8988T (cell line): ENCODE results near the gene SEC31B.

Source experiments
- DNase-seq: peaks from one replicate; pipeline ENCODE4 v3.0.0; 2011

The SEC31B gene

DNA sequence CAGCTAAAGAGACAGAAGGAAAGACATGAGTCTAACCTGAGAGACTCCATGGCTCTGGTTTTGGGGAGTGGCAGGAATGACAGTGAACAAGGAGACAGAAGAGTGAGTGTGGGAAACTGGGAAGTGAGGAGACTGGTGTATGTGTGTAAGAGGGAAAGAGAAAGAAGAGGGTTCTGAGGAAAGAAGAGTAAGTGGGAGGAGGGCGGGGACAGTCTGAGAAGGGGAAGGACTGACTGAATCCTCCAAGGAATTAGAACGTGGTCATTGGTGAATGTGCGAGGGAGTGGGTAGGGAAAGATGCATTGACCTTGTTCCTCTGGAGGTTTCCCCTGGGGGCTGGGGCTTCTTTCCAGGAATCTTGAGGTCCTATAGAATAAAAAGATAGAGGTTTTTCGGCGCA, 30.3 kb downstream of the SEC31B start:
- no peak for DNase-seq

DNA sequence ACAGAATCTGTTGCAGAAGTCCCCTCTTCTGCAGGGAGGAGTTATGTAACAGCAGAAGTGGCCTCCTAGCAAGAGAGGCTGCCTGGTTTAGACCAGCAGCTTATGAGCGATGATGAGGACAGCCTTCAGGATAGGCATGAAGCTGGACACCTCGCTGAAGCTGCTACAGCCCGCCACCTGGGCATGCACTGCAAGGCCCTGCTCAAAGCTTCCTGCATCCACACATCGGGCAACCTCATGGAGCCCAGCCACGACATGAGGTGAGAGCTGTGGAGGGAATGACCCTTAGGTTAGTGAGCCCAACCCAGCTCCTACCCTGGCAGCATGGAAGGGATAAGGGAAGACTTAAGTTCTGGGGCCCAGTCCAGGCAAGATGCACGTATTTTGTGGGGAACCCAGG, 32.1 kb downstream of the SEC31B start:
- no peak for DNase-seq

- DNase-seq, result no peak
Measured at GRCh38 chr10:100485801-100486495, 33.7 kb downstream of the SEC31B start.

DNA sequence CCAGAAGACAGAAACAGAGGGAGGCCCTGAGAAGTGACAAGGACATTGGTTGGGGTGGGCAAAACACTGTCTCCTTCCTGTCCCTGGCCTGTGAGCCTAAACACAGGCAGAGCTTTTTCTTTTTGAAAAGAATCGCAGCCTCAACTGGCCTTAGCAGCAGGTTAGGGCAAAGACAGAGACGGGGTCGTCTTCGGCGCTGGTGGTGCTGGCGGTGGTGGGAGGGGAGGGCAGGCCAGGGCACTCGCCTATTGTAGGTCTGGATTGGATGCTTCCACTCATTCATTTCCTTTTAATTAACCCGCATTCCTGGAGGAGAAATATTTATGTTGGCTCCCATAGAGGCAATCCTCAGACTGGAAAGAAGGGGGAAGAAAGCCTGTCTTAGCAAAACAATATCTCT, 34.3 kb downstream of the SEC31B start:
- no peak for DNase-seq

DNA sequence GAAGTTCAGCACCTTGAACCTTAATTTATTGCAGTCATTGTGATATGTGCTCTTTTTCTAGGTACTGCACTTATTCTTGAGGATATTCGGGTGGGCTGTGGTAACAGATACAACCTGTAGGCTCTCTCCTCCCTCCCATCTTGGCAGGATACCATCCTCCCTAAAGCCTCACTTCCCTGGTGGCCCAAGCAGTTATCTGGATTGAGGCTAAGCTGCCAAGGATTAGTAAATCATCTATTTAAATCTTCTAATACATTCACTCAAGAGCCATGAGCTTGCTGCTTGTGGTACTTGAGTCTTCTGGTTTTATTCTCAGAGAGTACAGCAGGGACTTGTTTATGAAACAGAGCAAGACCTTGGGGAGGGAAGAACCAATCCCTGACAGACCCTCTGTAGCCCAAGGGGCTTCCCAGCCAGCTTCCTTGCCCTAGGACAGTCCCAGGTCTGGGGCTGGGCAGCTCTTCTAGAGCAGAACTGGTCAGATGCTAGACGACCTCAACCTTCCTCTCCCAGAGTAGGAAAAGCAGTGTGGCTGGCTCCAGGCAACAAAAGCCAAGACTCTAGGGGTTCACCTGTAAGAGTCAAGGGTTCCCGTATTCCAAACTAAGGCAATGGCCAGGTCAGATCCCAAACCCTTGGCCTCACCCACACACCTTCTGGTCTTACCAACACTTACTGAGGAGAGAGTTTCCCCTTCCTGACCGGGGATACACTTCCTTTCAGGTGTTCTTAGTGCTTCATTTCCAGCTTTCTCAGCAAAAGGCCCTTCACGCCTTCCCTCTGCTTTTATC, 35.6 kb downstream of the SEC31B start:
- no peak for DNase-seq

- no peak for DNase-seq
Measured at GRCh38 chr10:100482834-100483185, 36.9 kb downstream of the SEC31B start.

GRCh38 chr10:100482181-100482833, 37.4 kb downstream of the SEC31B start:
- DNase-seq, result peak; percentile 63

- DNase-seq, result peak; percentile 49
Measured at GRCh38 chr10:100481462-100482081, 38.1 kb downstream of the SEC31B start.

- DNase-seq, result no peak
Measured at GRCh38 chr10:100480002-100480401, 39.7 kb downstream of the SEC31B start.

- no peak for DNase-seq
Measured at GRCh38 chr10:100479037-100479436, 40.6 kb downstream of the SEC31B start.

GRCh38 chr10:100477970-100478369, 41.7 kb downstream of the SEC31B start:
- DNase-seq, result no peak

- DNase-seq, result no peak
Measured at GRCh38 chr10:100470367-100470766, 49.3 kb downstream of the SEC31B start.

DNA sequence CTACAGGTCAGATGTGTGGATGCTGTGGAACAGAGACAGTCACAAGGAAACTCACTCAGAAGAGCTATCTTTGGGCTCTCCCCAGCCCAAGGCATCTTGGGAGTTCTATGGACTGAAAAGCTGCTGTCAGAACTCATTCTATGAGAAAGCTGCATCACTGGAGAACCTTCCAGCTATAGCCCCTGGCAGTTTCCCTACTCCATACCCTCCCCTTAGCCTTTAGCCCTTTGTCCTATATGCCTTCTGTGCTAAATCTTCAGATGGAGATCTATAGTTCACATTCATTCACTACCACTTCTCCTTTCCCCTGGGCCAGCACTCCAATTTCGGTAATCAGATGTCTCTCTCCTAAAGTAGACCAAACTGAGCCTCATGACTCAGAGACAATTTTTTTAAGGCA, 49.9 kb downstream of the SEC31B start:
- DNase-seq, result no peak

GRCh38 chr10:100468978-100469377, 50.7 kb downstream of the SEC31B start:
- DNase-seq, result no peak

- DNase-seq, result no peak
Measured at GRCh38 chr10:100468322-100468721, 51.3 kb downstream of the SEC31B start.

GRCh38 chr10:100462709-100463108, 57.0 kb downstream of the SEC31B start, which contains the start of gene WNT8B:
Gene WNT8B (plus strand): TSS chr10:100463009. CDS start chr10:100463169, 160 bp downstream.
- DNase-seq, result no peak

GRCh38 chr10:100448951-100449350, 70.7 kb downstream of the SEC31B start:
- no peak for DNase-seq

- no peak for DNase-seq
Measured at GRCh38 chr10:100447663-100448062, 72.0 kb downstream of the SEC31B start.

GRCh38 chr10:100446130-100446761, 73.4 kb downstream of the SEC31B start:
- no peak for DNase-seq

DNA sequence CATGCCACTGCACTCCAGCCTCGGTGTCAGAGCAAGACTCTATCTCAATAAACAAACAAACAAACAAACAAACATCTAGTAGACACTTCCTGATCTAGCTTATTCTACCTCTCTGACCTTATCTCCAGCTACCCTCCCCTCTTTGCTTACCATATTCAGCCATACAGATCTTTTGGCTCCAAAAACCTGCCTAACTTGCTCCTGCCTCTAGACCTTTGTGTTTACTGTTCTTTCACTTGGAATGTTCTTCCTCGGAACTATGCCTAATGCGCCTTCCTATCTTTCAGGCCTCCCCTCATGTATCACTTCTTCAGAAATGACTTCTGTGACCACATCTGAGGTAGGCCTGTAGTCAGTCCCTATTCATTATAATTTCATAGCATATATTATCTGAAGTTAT, 77.1 kb downstream of the SEC31B start:
- no peak for DNase-seq

GRCh38 chr10:100438674-100439315, 80.9 kb downstream of the SEC31B start:
- no peak for DNase-seq
